ENCODE data around the gene CORO2A. TPM values are rescaled to one million over a fixed set of nuclear protein-coding genes. Genes with fewer than 3 reads are reported as not detected.

The CORO2A gene
- total and polyA plus RNA-seq, 10 of the 15 experiments (the other 5 are each of a cell fraction or from before 2014, with no cell fraction given): 1.0 to 5.3 (median 3.5) TPM

DNA sequence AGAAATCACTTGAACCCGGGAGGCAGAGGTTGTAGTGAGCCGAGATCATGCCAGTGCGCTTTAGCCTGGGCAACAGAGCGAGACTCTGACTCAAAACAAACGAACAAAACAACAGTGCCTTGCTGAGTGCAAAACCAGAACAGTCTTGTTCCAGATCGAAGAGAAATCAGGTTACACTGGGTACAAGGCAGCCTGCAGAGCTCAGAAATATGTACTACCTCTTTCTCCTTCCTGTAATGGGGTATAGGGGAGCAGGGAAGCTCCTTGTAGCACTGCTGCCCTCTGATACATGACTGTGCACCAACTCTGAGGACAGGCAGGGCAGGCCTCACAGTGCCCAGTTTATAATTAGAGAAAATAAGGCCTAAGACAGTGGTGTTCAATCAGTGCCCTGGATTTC lies 38.4 kb upstream of the CORO2A start:
- RAD21 ChIA-PET (ENCODE audit: unreplicated experiment): no interaction called here
- peak; percentile 31; the same call in 1 of the 3 replicates for ATAC-seq
- WGBS (ENCODE audit: insufficient coverage, insufficient replicate concordance, low lambda C conversion rate, missing lambda C conversion rate): 34% methylated on average over 6 of the region's 6 CpGs
- TF ChIP-seq MTA3 (IDR thresholded peaks at IDR 0.05; ENCODE audit: borderline replicate concordance, low read length) (no peak), IRF3 (IDR thresholded peaks at IDR 0.05) (no peak), USF2 (IDR thresholded peaks at IDR 0.05; ENCODE audit: borderline replicate concordance, low read depth, low read length) (no peak), STAT1 (conservative IDR thresholded peaks at IDR 0.05) (no peak), BHLHE40 (IDR thresholded peaks at IDR 0.05; ENCODE audit: borderline replicate concordance in 1 of 2, low read depth in 2 of 2, low read length in 1 of 2) (no peak), ASH2L (IDR thresholded peaks at IDR 0.05; ENCODE audit: borderline replicate concordance, low read depth) (no peak), ATF3 (IDR thresholded peaks at IDR 0.05; ENCODE audit: borderline replicate concordance, extremely low read depth, low read depth, low read length) (no peak), CBX5 (IDR thresholded peaks at IDR 0.05; ENCODE audit: low read depth) (no peak)
- TF ChIP-seq, protein P1, sequence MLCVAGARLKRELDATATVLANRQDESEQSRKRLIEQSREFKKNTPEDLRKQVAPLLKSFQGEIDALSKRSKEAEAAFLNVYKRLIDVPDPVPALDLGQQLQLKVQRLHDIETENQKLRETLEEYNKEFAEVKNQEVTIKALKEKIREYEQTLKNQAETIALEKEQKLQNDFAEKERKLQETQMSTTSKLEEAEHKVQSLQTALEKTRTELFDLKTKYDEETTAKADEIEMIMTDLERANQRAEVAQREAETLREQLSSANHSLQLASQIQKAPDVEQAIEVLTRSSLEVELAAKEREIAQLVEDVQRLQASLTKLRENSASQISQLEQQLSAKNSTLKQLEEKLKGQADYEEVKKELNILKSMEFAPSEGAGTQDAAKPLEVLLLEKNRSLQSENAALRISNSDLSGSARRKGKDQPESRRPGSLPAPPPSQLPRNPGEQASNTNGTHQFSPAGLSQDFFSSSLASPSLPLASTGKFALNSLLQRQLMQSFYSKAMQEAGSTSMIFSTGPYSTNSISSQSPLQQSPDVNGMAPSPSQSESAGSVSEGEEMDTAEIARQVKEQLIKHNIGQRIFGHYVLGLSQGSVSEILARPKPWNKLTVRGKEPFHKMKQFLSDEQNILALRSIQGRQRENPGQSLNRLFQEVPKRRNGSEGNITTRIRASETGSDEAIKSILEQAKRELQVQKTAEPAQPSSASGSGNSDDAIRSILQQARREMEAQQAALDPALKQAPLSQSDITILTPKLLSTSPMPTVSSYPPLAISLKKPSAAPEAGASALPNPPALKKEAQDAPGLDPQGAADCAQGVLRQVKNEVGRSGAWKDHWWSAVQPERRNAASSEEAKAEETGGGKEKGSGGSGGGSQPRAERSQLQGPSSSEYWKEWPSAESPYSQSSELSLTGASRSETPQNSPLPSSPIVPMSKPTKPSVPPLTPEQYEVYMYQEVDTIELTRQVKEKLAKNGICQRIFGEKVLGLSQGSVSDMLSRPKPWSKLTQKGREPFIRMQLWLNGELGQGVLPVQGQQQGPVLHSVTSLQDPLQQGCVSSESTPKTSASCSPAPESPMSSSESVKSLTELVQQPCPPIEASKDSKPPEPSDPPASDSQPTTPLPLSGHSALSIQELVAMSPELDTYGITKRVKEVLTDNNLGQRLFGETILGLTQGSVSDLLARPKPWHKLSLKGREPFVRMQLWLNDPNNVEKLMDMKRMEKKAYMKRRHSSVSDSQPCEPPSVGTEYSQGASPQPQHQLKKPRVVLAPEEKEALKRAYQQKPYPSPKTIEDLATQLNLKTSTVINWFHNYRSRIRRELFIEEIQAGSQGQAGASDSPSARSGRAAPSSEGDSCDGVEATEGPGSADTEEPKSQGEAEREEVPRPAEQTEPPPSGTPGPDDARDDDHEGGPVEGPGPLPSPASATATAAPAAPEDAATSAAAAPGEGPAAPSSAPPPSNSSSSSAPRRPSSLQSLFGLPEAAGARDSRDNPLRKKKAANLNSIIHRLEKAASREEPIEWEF (IDR thresholded peaks at IDR 0.05; ENCODE audit: insufficient replicate concordance, low read depth, low read length): no peak
- TF ChIP-seq, protein P2, sequence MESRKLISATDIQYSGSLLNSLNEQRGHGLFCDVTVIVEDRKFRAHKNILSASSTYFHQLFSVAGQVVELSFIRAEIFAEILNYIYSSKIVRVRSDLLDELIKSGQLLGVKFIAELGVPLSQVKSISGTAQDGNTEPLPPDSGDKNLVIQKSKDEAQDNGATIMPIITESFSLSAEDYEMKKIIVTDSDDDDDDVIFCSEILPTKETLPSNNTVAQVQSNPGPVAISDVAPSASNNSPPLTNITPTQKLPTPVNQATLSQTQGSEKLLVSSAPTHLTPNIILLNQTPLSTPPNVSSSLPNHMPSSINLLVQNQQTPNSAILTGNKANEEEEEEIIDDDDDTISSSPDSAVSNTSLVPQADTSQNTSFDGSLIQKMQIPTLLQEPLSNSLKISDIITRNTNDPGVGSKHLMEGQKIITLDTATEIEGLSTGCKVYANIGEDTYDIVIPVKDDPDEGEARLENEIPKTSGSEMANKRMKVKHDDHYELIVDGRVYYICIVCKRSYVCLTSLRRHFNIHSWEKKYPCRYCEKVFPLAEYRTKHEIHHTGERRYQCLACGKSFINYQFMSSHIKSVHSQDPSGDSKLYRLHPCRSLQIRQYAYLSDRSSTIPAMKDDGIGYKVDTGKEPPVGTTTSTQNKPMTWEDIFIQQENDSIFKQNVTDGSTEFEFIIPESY (IDR thresholded peaks at IDR 0.05): no peak

More for the DNA sequence above, 38.4 kb upstream of the CORO2A start:
- H3K79me2 ChIP-seq (ENCODE audit: control insufficient read depth, insufficient read depth, low read length): no peaks in the 10 kb centered on the region
- ChIA-PET POLR2A (interaction anchor here (0.6 kb wide), 1 partner anchor 305 kb away, joined by 4 read pairs; no protein-coding TSS in a partner anchor), SMC1A (ENCODE audit: uncharacterized antibody, unreplicated experiment) (interaction anchor here (0.6 kb wide), 1 partner anchor 122 kb away, joined by 3 read pairs; no protein-coding TSS in a partner anchor), CTCF (interaction anchor here (1.6 kb wide), 1 partner anchor 34 kb away, joined by 4 read pairs; no protein-coding TSS in a partner anchor)
- FAIRE-seq (no peak), DNase-seq (ENCODE audit: low read depth, low spot score) (peak; percentile 2)
- H3K9me3 ChIP-seq (replicated peaks; ENCODE audit: control insufficient read depth, insufficient read depth, low read length): no peaks in the 10 kb centered on the region
- no peaks in the 10 kb centered on the region for H4K20me1 ChIP-seq (ENCODE audit: control insufficient read depth, insufficient read depth)
- H3K9ac ChIP-seq (ENCODE audit: control insufficient read depth, insufficient read depth, low read length): no peak overlapping the region
- no peak overlapping the region for H3K4me2 ChIP-seq (ENCODE audit: control insufficient read depth, insufficient read depth)
- no TSS peak for BruUV-seq (replicated peaks)
- H3K27me3 ChIP-seq (replicated peaks in 1 of 2; ENCODE audit: control insufficient read depth in 2 of 2, insufficient read depth in 2 of 2, low read length in 1 of 2): no peaks in the 10 kb centered on the region
- H3K27ac ChIP-seq (ENCODE audit: control insufficient read depth, insufficient read depth): no peak overlapping the region
- H3K4me3 ChIP-seq: no peak overlapping the region
- in situ Hi-C loops (cut with MboI) (no loop called here), intact Hi-C loops (cut with micrococcal nuclease; ENCODE audit: unreplicated experiment) (no loop called here)
- H3K4me1 ChIP-seq (ENCODE audit: control insufficient read depth, insufficient read depth, low read length): peaks cover 7% of the 10 kb centered on the region; the same call in 1 of the 2 replicates
- peak overlapping the region; percentile 66 for H2AFZ ChIP-seq (ENCODE audit: control insufficient read depth, low read depth, low read length)
- H3K36me3 ChIP-seq (ENCODE audit: control insufficient read depth in 2 of 2, insufficient read depth in 2 of 2, low read length in 1 of 2): no peaks in the 10 kb centered on the region
